HepG2 (cell line): ENCODE measurements around the gene ST3GAL5. TPM values are rescaled to one million over a fixed set of nuclear protein-coding genes. Genes with fewer than 3 reads are reported as not detected.

Experiments
- ATAC-seq: fragments of 200-7000 bp; cut with Tn5 transposase; 3 replicates; pipeline ENCODE4 v1.9.1; 2020; ENCODE audit warnings: mild to moderate bottlenecking, moderate library complexity
- BruUV-seq: library from RNA; stranded (reverse); fragments of 400-500 nt; replicated peaks from 2 replicates; lab custom pipeline; 2021; lab: Mats Ljungman, UMichigan
- CTCF ChIA-PET: fragments of 300-600 bp; formaldehyde crosslinking; extraction: SDS; loops from one replicate; lab custom pipeline; 2021; ENCODE audit warnings: low total read pairs, inconsistent platforms, low intra/inter-chr PET ratio; lab: Yijun Ruan, JAX
- POLR2A ChIA-PET: fragments of 350-600 bp; sonication (Branson Sonifier 250); formaldehyde crosslinking; loops from one replicate; lab custom pipeline; 2020; ENCODE audit warnings: antibody characterized with exemption, inconsistent platforms; lab: Yijun Ruan, JAX
- DNase-seq: peaks from one replicate; pipeline ENCODE4 v3.0.0-alpha.2; 2015; ENCODE audit warnings: low spot score
- FAIRE-seq: peaks from 3 replicates; lab custom pipeline; 2011; peaks lifted over from hg19 to GRCh38; lab: Jason Lieb, UNC
- H2AFZ ChIP-seq: one replicate; pipeline ENCODE4 v1.6.1; 2011; ENCODE audit warnings: low read length, inconsistent platforms
- H3K27ac ChIP-seq: fragments of 300-600 bp; 3 replicates; pipeline ENCODE4 v1.8.0; 2011; ENCODE audit warnings: mixed run types, mild to moderate bottlenecking, mixed read lengths, low read length, inconsistent platforms; ENCODE audit not compliant: insufficient read depth; ENCODE audit errors: extremely low read length
- H3K27me3 ChIP-seq, 2 experiments: fragments of 200-600 bp in 1 of 2; 2 replicates in 1 of 2; 3 replicates in 1 of 2; pipeline versions ENCODE4 v1.6.0 to v1.8.0; 2011; ENCODE audit warnings: low read length in 2 of 2, mild to moderate bottlenecking in 2 of 2, moderate library complexity in 2 of 2, inconsistent platforms in 1 of 2; ENCODE audit not compliant: insufficient read depth in 2 of 2, control insufficient read depth in 1 of 2
- H3K36me3 ChIP-seq, 2 experiments: fragments of 200-600 bp in 1 of 2; replicated peaks in 1 of 2; 2 replicates in 1 of 2; 3 replicates in 1 of 2; pipeline versions ENCODE4 v1.5.1 to v1.8.0; 2011; ENCODE audit warnings: low read length in 2 of 2, inconsistent platforms in 1 of 2; ENCODE audit not compliant: insufficient read depth in 2 of 2, control insufficient read depth in 1 of 2
- H3K4me1 ChIP-seq: 2 replicates; pipeline ENCODE4 v1.5.1; 2012; ENCODE audit warnings: low read length, inconsistent platforms; ENCODE audit not compliant: insufficient read depth
- H3K4me2 ChIP-seq: 2 replicates; pipeline ENCODE4 v1.6.0; 2011; ENCODE audit warnings: low read depth, low read length, inconsistent platforms
- H3K4me3 ChIP-seq, 3 experiments: fragments of 200-600 bp in 1 of 3; sonication (generic), shearing (Covaris generic) in 1 of 3; replicated peaks in 1 of 3; 2 replicates each; pipeline ENCODE4 v1.5.1; 2011 to 2016; ENCODE audit warnings: low read length in 3 of 3, inconsistent platforms in 2 of 3, low read depth in 2 of 3, mild to moderate bottlenecking in 2 of 3, control low read depth in 1 of 3, mixed read lengths in 1 of 3; ENCODE audit not compliant: insufficient read depth in 1 of 3
- H3K79me2 ChIP-seq: one replicate; pipeline ENCODE4 v1.6.1; 2011; ENCODE audit warnings: low read length, inconsistent platforms; ENCODE audit not compliant: insufficient read depth
- H3K9ac ChIP-seq: 2 replicates; pipeline ENCODE4 v1.6.0; 2011; ENCODE audit warnings: mild to moderate bottlenecking, low read depth, low read length, inconsistent platforms; ENCODE audit not compliant: insufficient read depth
- H3K9me3 ChIP-seq: 2 replicates; pipeline ENCODE4 v1.5.1; 2012; ENCODE audit warnings: mild to moderate bottlenecking, low read length
- H4K20me1 ChIP-seq: 2 replicates; pipeline ENCODE4 v1.6.0; 2011; ENCODE audit warnings: inconsistent platforms, mild to moderate bottlenecking, low read length, moderate library complexity; ENCODE audit not compliant: insufficient read depth
- DR1 ChIP-seq: sonication (generic); formaldehyde crosslinking; IDR thresholded peaks from 2 replicates; pipeline ENCODE4 v1.8.0; 2021; ENCODE audit warnings: mild to moderate bottlenecking, missing genetic modification reagents, inconsistent platforms
- FOXK1 ChIP-seq: sonication (generic); formaldehyde crosslinking; IDR thresholded peaks from 2 replicates; pipeline ENCODE4 v1.4.0; 2020; ENCODE audit warnings: low read depth, missing genetic modification reagents, borderline replicate concordance
- GABPA ChIP-seq, 2 experiments: IDR thresholded peaks; 2 replicates each; pipeline ENCODE4 v1.6.1; 2011 to 2016; ENCODE audit warnings: low read depth in 2 of 2, low read length in 1 of 2, missing biosample characterization in 1 of 2, missing genetic modification characterization in 1 of 2
- HDAC1 ChIP-seq: sonication (generic); formaldehyde crosslinking; IDR thresholded peaks from 2 replicates; pipeline ENCODE4 v1.5.1; 2020; ENCODE audit warnings: mild to moderate bottlenecking, missing genetic modification reagents
- KLF9 ChIP-seq: IDR thresholded peaks from 2 replicates; pipeline ENCODE4 v1.6.1; 2016; ENCODE audit warnings: low read depth
- PATZ1 ChIP-seq: sonication (generic); formaldehyde crosslinking; IDR thresholded peaks from 2 replicates; pipeline ENCODE4 v1.4.0; 2020; ENCODE audit warnings: missing genetic modification reagents
- POLR2AphosphoS5 ChIP-seq: IDR thresholded peaks from 2 replicates; pipeline ENCODE4 v1.6.1; 2012; ENCODE audit warnings: low read depth, low read length
- SNAPC2 ChIP-seq: sonication (generic); formaldehyde crosslinking; IDR thresholded peaks from 2 replicates; pipeline ENCODE4 v1.8.1; 2022; ENCODE audit warnings: mild to moderate bottlenecking, missing genetic modification reagents
- THAP8 ChIP-seq: sonication (generic); formaldehyde crosslinking; IDR thresholded peaks from 2 replicates; pipeline ENCODE4 v1.5.1; 2020; ENCODE audit warnings: missing genetic modification reagents, mild to moderate bottlenecking, borderline replicate concordance
- ZBTB3 ChIP-seq: sonication (generic); formaldehyde crosslinking; IDR thresholded peaks from 2 replicates; pipeline ENCODE4 v1.4.0; 2020; ENCODE audit warnings: low read depth, mild to moderate bottlenecking, moderate library complexity, missing genetic modification reagents, borderline replicate concordance
- ZBTB44 ChIP-seq: sonication (generic); formaldehyde crosslinking; IDR thresholded peaks from 2 replicates; pipeline ENCODE4 v1.4.0; 2020; ENCODE audit warnings: missing genetic modification reagents
- ZBTB46 ChIP-seq: sonication (generic); formaldehyde crosslinking; IDR thresholded peaks from 2 replicates; pipeline ENCODE4 v1.4.0; 2020; ENCODE audit warnings: mild to moderate bottlenecking, missing genetic modification reagents, borderline replicate concordance
- ZNF251 ChIP-seq: sonication (generic); formaldehyde crosslinking; IDR thresholded peaks from 2 replicates; pipeline ENCODE4 v1.9.0; 2021; ENCODE audit warnings: mild to moderate bottlenecking, missing genetic modification reagents
- ZNF3 ChIP-seq: IDR thresholded peaks from 2 replicates; pipeline ENCODE4 v1.7.0; 2017; ENCODE audit warnings: inconsistent platforms
- ZNF572 ChIP-seq: sonication (generic); formaldehyde crosslinking; IDR thresholded peaks from 2 replicates; pipeline ENCODE4 v1.5.1; 2020; ENCODE audit warnings: mild to moderate bottlenecking, missing genetic modification reagents
- ZNF737 ChIP-seq: sonication (generic); formaldehyde crosslinking; IDR thresholded peaks from 2 replicates; pipeline ENCODE4 v1.5.0; 2020; ENCODE audit warnings: missing genetic modification reagents, mild to moderate bottlenecking, borderline replicate concordance
- ZNF75D ChIP-seq: sonication (generic); formaldehyde crosslinking; IDR thresholded peaks from 2 replicates; pipeline ENCODE4 v1.8.1; 2023; ENCODE audit warnings: missing genetic modification reagents, mild to moderate bottlenecking, borderline replicate concordance
- ZNF792 ChIP-seq: IDR thresholded peaks from 2 replicates; pipeline ENCODE4 v1.6.1; 2016
- ZNF891 ChIP-seq: sonication (generic); formaldehyde crosslinking; IDR thresholded peaks from 2 replicates; pipeline ENCODE4 v1.5.0; 2020; ENCODE audit warnings: mild to moderate bottlenecking, missing genetic modification reagents
- ZSCAN20 ChIP-seq: sonication (generic); formaldehyde crosslinking; IDR thresholded peaks from 2 replicates; pipeline ENCODE4 v1.4.0; 2020; ENCODE audit warnings: missing genetic modification reagents, mild to moderate bottlenecking, borderline replicate concordance
- WGBS: methylation state at CpG from one replicate; pipeline ENCODE4 v1.1.6; 2017; ENCODE audit warnings: low lambda C conversion rate; 5-methylcytosine and 5-hydroxymethylcytosine counted together
- in situ Hi-C: cut with HindIII; loops from 2 replicates; pipeline ENCODE4 v1.10.0; 2017; ENCODE audit warnings: low pct_unique_long_range_greater_than_20kb; ENCODE audit not compliant: extremely low pct_ligation_motif_present
- intact Hi-C: fragments of 100-400 bp; cut with micrococcal nuclease; formaldehyde crosslinking; loops from one replicate; pipeline ENCODE4 v1.10.0; 2022; ENCODE audit not compliant: unreplicated experiment
- polyA plus RNA-seq, 8 experiments: library from polyadenylated mRNA; depleted of rRNA in 3 of 8; stranded (reverse) in 7 of 8; unstranded in 1 of 8; fragments of >200 nt; fragmentation: Illumina TruSeq in 4 of 8; extraction: Trizol in 4 of 8; gene quantifications; 2 replicates each; pipeline versions ENCODE4 v1.2.1 to v1.2.3, GENCODE V29; 2011 to 2016; ENCODE audit warnings: low read depth in 4 of 8, missing spikeins in 1 of 8, mixed read lengths in 1 of 8; ENCODE audit not compliant: insufficient read depth in 1 of 8
- total RNA-seq, 5 experiments: library from RNA; depleted of rRNA; stranded (reverse); fragments of >200 nt; fragmentation: Illumina TruSeq; extraction: Trizol; gene quantifications; 2 replicates each; pipeline ENCODE4 v1.2.3, GENCODE V29; 2016; ENCODE audit warnings: low read depth in 1 of 5

The ST3GAL5 gene
- total and polyA plus RNA-seq, 2 of the 13 experiments (the other 11 are each of a cell fraction or from before 2014, with no cell fraction given) = 1.3 to 2.0 TPM

GRCh38 chr2:85796046-85796340 is 92.8 kb downstream of the ST3GAL5 start:
- H4K20me1 ChIP-seq = no peaks in the 10 kb centered on the region
- H3K27me3 ChIP-seq = no peaks in the 10 kb centered on the region; a peak in 1 of 5 replicates
- no peak overlapping the region for H3K9ac ChIP-seq
- no peak for DNase-seq
- POLR2A ChIA-PET = interaction anchor here (2.0 kb wide), 1 partner anchor 24 kb away, joined by 9 read pairs; no protein-coding TSS in a partner anchor
- no peaks in the 10 kb centered on the region for H3K36me3 ChIP-seq
- intact Hi-C loops = no loop called here
- H3K4me2 ChIP-seq = no peak overlapping the region
- in situ Hi-C loops = no loop called here
- TF ChIP-seq ZNF792 (CRISPR knock-in tag) (no peak), ZNF75D (CRISPR knock-in tag) (no peak), ZBTB46 (no peak), ZBTB3 (CRISPR knock-in tag) (no peak), KLF9 (CRISPR knock-in tag) (no peak), ZNF891 (no peak), ZNF3 (no peak), ZNF251 (CRISPR knock-in tag) (no peak), ZBTB44 (no peak), POLR2AphosphoS5 (no peak), SNAPC2 (CRISPR knock-in tag) (no peak), DR1 (CRISPR knock-in tag) (no peak), ZNF737 (no peak), ZSCAN20 (CRISPR knock-in tag) (no peak), THAP8 (no peak), PATZ1 (CRISPR knock-in tag) (no peak), GABPA (IDR thresholded peaks at IDR 0.05; ENCODE audit: low read depth, low read length) (no peak), GABPA (CRISPR knock-in tag; IDR thresholded peaks at IDR 0.05; ENCODE audit: low read depth) (no peak), HDAC1 (CRISPR knock-in tag) (no peak), FOXK1 (CRISPR knock-in tag) (no peak), ZNF572 (no peak)
- no peak for FAIRE-seq
- H3K79me2 ChIP-seq = no peaks in the 10 kb centered on the region
- H3K4me3 ChIP-seq = no peak overlapping the region
- CTCF ChIA-PET = interaction anchor here (0.8 kb wide), 1 partner anchor 46 kb away, joined by 3 read pairs; no protein-coding TSS in a partner anchor
- no peak for ATAC-seq
- H2AFZ ChIP-seq = no peak overlapping the region
- peaks cover 65% of the 10 kb centered on the region for H3K4me1 ChIP-seq
- BruUV-seq = no TSS peak
- 76% methylated on average over 6 of the region's 6 CpGs for WGBS
- H3K27ac ChIP-seq = no peak overlapping the region
- H3K9me3 ChIP-seq = no peaks in the 10 kb centered on the region
